MCF 10A (cell line): Measurements from ENCODE around the gene SPRR2D. TPM values are rescaled to one million over a fixed set of nuclear protein-coding genes. Genes with fewer than 3 reads are reported as not detected.
A peak's percentile ranks its signal among the peaks of the same experiment; 100 is the strongest.
"Not testable (repeated sequence)": the region's sequence is repeated elsewhere in the genome, so short reads cannot be mapped to it uniquely, and the experiment has no call there.

Source experiments
- BruUV-seq: library from RNA; stranded (reverse); fragments of 400-500 nt; replicated peaks from 2 replicates; lab custom pipeline; 2021; lab: Mats Ljungman, UMichigan
- CTCF ChIA-PET: fragments of 300-600 bp; sonication (Branson Sonifier 250); formaldehyde crosslinking; extraction: SDS; loops from one replicate; lab custom pipeline; 2021; ENCODE audit warnings: antibody characterized with exemption, inconsistent platforms; lab: Yijun Ruan, JAX
- POLR2A ChIA-PET: fragments of 300-600, 350-650 bp; sonication (Branson Sonifier 250); formaldehyde crosslinking; extraction: SDS; loops from one replicate; lab custom pipeline; 2020; ENCODE audit warnings: antibody characterized with exemption, inconsistent platforms; lab: Yijun Ruan, JAX
- DNase-seq: peaks from one replicate; pipeline ENCODE4 v3.0.0-alpha.2; 2018; ENCODE audit not compliant: unreplicated experiment
- H3K27ac Mint-ChIP-seq: one replicate; pipeline ENCODE4 v1.8.0; 2022; ENCODE audit warnings: mild to moderate bottlenecking, low read depth, mixed read lengths; ENCODE audit not compliant: unreplicated experiment
- H3K27me3 Mint-ChIP-seq: one replicate; pipeline ENCODE4 v1.8.0; 2022; ENCODE audit warnings: mixed read lengths; ENCODE audit not compliant: insufficient read depth, unreplicated experiment
- H3K36me3 Mint-ChIP-seq: one replicate; pipeline ENCODE4 v1.8.0; 2022; ENCODE audit warnings: mild to moderate bottlenecking, moderate library complexity, mixed read lengths; ENCODE audit not compliant: insufficient read depth, unreplicated experiment
- H3K4me1 Mint-ChIP-seq: one replicate; pipeline ENCODE4 v1.8.0; 2022; ENCODE audit warnings: mixed read lengths; ENCODE audit not compliant: insufficient read depth, unreplicated experiment
- H3K4me3 Mint-ChIP-seq: one replicate; pipeline ENCODE4 v1.8.0; 2022; ENCODE audit warnings: mild to moderate bottlenecking, moderate library complexity, mixed read lengths; ENCODE audit not compliant: unreplicated experiment
- H3K9me3 Mint-ChIP-seq: one replicate; pipeline ENCODE4 v1.8.0; 2022; ENCODE audit warnings: mixed read lengths; ENCODE audit not compliant: unreplicated experiment
- intact Hi-C: fragments of 100-400 bp; cut with micrococcal nuclease; formaldehyde crosslinking; loops from 2 replicates; pipeline ENCODE4 v1.14.1; 2022
- total RNA-seq: library from RNA; stranded (reverse); gene quantifications from 2 replicates; pipeline ENCODE4 v1.2.3, GENCODE V29; 2022
- TF ChIP-seq, protein P1 (sequence below): fragments of 200-600 bp; IDR thresholded peaks from one replicate; pipeline ENCODE4 v1.8.0; 2022; ENCODE audit warnings: antibody characterized with exemption, mild to moderate bottlenecking; ENCODE audit not compliant: unreplicated experiment

SPRR2D gene
- total RNA-seq, 1 experiment from 2014 or later = 430 TPM

DNA sequence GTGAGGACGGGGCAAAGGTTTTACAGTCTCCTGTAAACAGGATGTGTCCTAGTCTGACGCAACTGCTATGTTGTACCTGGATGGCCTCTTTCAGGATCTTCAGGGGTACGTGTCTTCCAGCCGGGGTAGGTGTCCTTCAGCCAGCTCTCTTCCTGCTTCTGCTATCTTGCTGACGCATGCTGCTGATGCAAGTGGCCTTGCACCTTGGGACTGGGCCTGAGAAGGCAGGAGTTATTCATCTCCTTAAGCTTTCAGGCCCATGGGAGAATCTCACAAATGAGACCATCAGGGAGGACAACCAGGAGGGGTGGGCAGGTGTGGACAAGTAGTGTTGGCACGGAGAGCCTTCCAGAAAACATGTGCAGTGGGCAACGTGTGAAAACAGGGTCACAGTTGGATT lies 17.8 kb downstream of the SPRR2D start:
- H3K4me1 Mint-ChIP-seq = no peaks in the 10 kb centered on the region
- H3K4me3 Mint-ChIP-seq = no peak overlapping the region
- no peaks in the 10 kb centered on the region for H3K9me3 Mint-ChIP-seq
- CTCF ChIA-PET = interaction anchor here (1.2 kb wide), 1 partner anchor 9 kb away, joined by 3 read pairs; no protein-coding TSS in a partner anchor
- no TSS peak for BruUV-seq
- no peaks in the 10 kb centered on the region for H3K27me3 Mint-ChIP-seq
- no peak overlapping the region for H3K27ac Mint-ChIP-seq
- H3K36me3 Mint-ChIP-seq = no peaks in the 10 kb centered on the region
- intact Hi-C loops = no loop called here
- TF ChIP-seq, protein P1, sequence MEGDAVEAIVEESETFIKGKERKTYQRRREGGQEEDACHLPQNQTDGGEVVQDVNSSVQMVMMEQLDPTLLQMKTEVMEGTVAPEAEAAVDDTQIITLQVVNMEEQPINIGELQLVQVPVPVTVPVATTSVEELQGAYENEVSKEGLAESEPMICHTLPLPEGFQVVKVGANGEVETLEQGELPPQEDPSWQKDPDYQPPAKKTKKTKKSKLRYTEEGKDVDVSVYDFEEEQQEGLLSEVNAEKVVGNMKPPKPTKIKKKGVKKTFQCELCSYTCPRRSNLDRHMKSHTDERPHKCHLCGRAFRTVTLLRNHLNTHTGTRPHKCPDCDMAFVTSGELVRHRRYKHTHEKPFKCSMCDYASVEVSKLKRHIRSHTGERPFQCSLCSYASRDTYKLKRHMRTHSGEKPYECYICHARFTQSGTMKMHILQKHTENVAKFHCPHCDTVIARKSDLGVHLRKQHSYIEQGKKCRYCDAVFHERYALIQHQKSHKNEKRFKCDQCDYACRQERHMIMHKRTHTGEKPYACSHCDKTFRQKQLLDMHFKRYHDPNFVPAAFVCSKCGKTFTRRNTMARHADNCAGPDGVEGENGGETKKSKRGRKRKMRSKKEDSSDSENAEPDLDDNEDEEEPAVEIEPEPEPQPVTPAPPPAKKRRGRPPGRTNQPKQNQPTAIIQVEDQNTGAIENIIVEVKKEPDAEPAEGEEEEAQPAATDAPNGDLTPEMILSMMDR = no peak
- no peak for DNase-seq
- POLR2A ChIA-PET = no interaction called here

DNA sequence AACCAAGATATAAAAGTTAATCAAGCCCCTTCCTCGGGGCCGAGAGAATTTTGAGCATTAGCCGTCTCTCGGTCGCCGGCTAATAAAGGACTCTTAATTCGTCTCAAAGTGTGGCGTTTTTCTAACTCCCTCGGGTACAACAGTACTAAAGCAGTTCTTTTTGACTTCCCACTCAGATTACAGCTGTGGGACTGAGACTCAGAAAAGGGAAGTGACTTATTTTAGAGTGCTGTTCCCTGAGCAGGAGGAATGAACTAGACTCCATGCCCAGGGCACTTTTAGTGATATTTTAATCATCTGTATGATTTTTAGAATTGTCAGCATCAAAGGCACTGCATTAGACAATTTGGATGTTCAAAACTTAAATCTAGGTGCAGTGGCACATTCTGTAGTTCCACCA lies 18.6 kb downstream of the SPRR2D start:
- POLR2A ChIA-PET, H3K4me3 Mint-ChIP-seq, intact Hi-C loops, BruUV-seq, H3K27me3 Mint-ChIP-seq, H3K9me3 Mint-ChIP-seq, DNase-seq, H3K27ac Mint-ChIP-seq, H3K36me3 Mint-ChIP-seq, H3K4me1 Mint-ChIP-seq: not testable (repeated sequence)
- CTCF ChIA-PET = interaction anchor here (1.3 to 1.4 kb wide), 2 partner anchors 170 to 368 kb away, joined by 4 read pairs; no protein-coding TSS in a partner anchor

DNA sequence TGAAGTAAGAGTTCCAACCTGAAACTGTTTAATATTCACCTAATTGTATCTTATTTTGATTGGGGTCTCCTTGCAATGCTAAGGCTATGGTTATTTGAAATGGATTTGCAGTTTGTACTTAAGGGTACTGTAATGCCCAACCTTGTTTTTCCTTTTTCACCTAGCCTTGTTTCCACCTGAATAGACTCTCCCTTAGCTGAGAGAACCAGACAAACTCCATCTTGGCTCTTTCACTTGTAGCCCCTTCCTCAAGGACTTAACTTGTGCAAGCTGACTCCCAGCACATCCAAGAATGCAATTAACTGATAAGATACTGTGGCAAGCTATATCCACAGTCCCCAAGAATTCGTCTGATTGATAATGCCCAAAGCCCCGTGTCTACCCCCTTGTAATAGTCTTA lies 19.1 kb downstream of the SPRR2D start:
- BruUV-seq, H3K9me3 Mint-ChIP-seq, H3K27me3 Mint-ChIP-seq, H3K36me3 Mint-ChIP-seq, intact Hi-C loops, H3K27ac Mint-ChIP-seq, POLR2A ChIA-PET, H3K4me1 Mint-ChIP-seq, DNase-seq, H3K4me3 Mint-ChIP-seq: not testable (repeated sequence)
- CTCF ChIA-PET = interaction anchor here (1.0 to 1.4 kb wide), 3 partner anchors 95 to 368 kb away, joined by 3 to 4 read pairs (median 4); no protein-coding TSS in a partner anchor

DNA sequence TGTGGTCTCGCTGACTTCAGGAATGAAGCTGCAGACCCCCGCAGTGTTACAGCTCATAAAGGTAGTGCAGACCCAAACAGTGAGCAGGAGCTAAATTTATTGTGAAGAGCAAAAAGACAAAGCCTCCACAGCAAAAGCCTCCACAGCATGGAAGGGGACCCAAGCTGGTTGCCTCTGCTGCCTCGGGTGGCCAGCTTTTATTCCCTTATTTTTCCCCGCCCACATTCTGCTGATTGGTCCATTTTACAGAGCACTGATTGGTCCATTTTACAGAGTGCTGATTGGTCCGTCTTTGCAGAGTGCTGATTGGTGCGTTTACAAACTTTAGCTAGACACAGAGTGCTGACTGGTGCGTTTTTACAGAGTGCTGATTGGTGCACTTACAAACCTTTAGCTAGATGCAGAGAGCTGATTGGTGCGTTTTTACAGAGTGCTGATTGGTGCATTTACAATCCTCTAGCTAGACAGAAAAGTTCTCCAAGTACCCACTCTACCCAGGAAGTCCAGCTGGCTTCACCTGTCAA lies 29.6 kb downstream of the SPRR2D start:
- H3K9me3 Mint-ChIP-seq, H3K27ac Mint-ChIP-seq, H3K36me3 Mint-ChIP-seq, BruUV-seq, DNase-seq, H3K4me1 Mint-ChIP-seq, H3K27me3 Mint-ChIP-seq, H3K4me3 Mint-ChIP-seq, intact Hi-C loops: not testable (repeated sequence)
- POLR2A ChIA-PET = interaction anchor here (0.7 kb wide), 1 partner anchor 24 kb away, joined by 3 read pairs; no protein-coding TSS in a partner anchor
- CTCF ChIA-PET = interaction anchor here (1.2 kb wide), 1 partner anchor 33 kb away, joined by 4 read pairs; no protein-coding TSS in a partner anchor

DNA sequence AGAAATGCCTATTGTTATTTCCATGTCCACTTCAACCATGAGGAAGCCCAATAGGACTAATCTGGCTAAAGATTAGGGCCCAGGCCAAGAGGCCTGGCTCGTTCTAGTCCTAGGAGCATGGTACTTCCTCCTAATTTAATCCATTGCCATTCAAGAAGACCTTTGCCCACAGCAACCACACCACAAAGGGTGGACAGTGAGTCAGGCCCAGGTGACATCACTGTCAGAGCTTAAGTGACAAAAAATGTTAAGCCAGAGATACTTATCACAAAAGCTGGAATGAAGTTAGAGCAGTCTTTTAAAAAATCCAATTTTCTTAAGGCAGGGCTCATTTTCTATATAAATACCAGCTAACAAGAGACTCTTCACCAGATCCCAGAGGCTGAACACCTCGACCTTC lies 39.5 kb downstream of the SPRR2D start, which contains the start of gene SPRR3:
Gene SPRR3, plus strand, starts transcription at position 368 of the 400 bp plus-strand sequence. CDS start 1,272 bp downstream, outside the sequence.
- ChIA-PET CTCF (interaction anchor here (0.6 to 0.9 kb wide), 2 partner anchors 29 to 31 kb away, joined by 3 read pairs; no protein-coding TSS in a partner anchor), POLR2A (interaction anchor here (0.6 kb wide), 1 partner anchor 45 kb away, joined by 3 read pairs; no protein-coding TSS in a partner anchor)
- no peak within 1 kb of the TSS for H3K4me3 Mint-ChIP-seq
- H3K4me1 Mint-ChIP-seq = peaks cover 16% of the 10 kb centered on the region
- BruUV-seq = no TSS peak
- no peaks in the 10 kb centered on the region for H3K36me3 Mint-ChIP-seq
- intact Hi-C loops = no loop called here
- no peaks in the 10 kb centered on the region for H3K27me3 Mint-ChIP-seq
- no peaks in the 10 kb centered on the region for H3K9me3 Mint-ChIP-seq
- TF ChIP-seq, protein P1 = no peak
- no peak for DNase-seq
- H3K27ac Mint-ChIP-seq = peak within 1 kb of the TSS; percentile 0
